ENCODE data around the gene DSTN. TPM values are rescaled to one million over a fixed set of nuclear protein-coding genes. Genes with fewer than 3 reads are reported as not detected.

Gene DSTN
- total RNA-seq, 4 donors from 2014 or later = 242 to 616 (median 360) TPM

DNA sequence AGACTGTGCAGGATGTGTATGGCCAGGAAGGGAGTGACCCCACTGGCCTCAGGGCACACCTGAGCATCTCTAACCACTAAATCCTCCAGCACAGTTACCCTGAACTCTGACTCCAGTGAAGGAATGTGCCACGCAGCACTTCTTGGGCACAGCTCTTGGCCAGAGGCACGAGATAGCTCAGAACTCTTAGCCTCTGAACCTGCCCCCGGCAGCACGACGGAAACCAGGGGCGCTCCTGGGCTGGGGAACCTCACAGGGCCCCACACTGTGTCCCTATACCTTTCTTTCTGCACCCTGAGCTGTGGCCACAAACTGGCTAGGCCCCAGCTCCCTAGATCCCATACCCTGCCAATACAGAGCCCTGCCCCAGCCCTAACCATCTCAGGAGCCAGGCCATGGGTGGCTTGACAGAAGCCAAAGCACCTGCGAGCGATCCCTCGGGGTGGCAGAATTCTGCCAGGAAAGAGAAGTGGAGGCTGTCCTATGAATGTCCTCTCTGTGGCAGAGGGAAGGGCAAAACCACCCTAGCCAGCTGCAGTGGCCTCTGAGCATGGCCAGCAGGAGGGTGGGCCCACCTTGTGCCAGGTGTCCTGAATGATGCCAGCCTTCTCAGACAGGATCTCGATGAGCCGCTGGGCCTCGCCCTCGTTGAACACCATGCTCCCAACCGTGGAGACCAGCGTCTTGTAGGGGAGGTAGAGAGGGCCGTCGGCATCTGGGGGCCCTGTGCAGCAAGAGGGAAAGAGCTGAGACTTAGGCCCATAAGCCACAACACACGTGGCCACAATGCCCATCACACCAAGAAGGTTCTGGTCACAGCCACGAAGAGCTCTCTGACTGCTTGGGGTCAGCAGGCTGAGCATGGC is 72.8 kb downstream of the DSTN start:
- Histone ChIP-seq H3K4me1 (peaks cover 0 to 44% (median 0%) of the 10 kb centered on the region in 3 donors), H3K27ac (no peak overlapping the region), H3K27me3 (no peaks in the 10 kb centered on the region), H3K36me3 (peaks cover 0 to 61% (median 22%) of the 10 kb centered on the region in 3 donors), H3K9me3 (no peaks in the 10 kb centered on the region), H3K4me3 (no peak overlapping the region)
- DNase-seq = no peak
- WGBS, 2 donors = 79 to 84% methylated on average over 9 to 12 of the region's 19 CpGs
- intact Hi-C loops (cut with DNase I) = no loop called here
- TF ChIP-seq POLR2A (IDR thresholded peaks at IDR 0.05) = no peak
- TF ChIP-seq, protein P1, sequence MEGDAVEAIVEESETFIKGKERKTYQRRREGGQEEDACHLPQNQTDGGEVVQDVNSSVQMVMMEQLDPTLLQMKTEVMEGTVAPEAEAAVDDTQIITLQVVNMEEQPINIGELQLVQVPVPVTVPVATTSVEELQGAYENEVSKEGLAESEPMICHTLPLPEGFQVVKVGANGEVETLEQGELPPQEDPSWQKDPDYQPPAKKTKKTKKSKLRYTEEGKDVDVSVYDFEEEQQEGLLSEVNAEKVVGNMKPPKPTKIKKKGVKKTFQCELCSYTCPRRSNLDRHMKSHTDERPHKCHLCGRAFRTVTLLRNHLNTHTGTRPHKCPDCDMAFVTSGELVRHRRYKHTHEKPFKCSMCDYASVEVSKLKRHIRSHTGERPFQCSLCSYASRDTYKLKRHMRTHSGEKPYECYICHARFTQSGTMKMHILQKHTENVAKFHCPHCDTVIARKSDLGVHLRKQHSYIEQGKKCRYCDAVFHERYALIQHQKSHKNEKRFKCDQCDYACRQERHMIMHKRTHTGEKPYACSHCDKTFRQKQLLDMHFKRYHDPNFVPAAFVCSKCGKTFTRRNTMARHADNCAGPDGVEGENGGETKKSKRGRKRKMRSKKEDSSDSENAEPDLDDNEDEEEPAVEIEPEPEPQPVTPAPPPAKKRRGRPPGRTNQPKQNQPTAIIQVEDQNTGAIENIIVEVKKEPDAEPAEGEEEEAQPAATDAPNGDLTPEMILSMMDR (IDR thresholded peaks at IDR 0.05) = no peak

DNA sequence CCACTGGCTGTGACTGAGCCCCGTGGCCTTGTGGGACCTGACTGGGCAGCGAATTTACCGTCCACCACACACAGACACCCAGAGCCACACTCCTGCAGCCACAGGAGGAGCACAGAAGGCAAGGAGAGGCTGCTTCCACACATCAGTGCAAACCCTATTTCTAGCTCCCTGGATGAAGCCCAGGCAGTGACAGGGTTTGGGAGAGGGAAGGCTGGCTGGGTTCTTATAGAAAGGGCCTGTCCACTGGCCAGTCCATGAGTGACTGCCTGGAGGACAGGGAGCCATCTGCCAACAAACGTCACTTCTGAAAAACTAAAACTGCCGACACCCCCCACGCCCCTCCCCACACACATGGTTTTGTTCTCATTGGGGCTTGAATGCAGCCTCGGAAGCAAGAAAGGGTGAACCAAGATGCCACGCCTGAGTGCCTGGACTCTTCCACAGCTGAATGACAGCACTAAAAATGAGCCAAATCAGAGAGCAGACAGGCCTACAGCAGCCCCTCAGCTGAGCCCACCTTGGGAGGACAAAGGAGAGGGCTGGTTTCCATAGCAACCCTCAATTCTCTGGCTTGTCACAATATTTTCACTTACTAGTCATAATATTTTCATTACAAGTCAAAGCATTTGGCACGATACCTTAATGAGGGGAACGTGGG is 73.8 kb downstream of the DSTN start:
- WGBS, 2 donors = 64 to 82% methylated on average over 6 to 10 of the region's 10 CpGs
- Histone ChIP-seq H3K27me3 (no peaks in the 10 kb centered on the region), H3K4me1 (peaks cover 0 to 54% (median 0%) of the 10 kb centered on the region in 3 donors), H3K9me3 (no peaks in the 10 kb centered on the region), H3K4me3 (no peak overlapping the region), H3K36me3 (peaks cover 0 to 51% (median 22%) of the 10 kb centered on the region in 3 donors), H3K27ac (no peak overlapping the region)
- no peak for TF ChIP-seq POLR2A (IDR thresholded peaks at IDR 0.05)
- TF ChIP-seq, protein P1 (IDR thresholded peaks at IDR 0.05) = no peak
- intact Hi-C loops (cut with DNase I) = no loop called here
- no peak for DNase-seq

DNA sequence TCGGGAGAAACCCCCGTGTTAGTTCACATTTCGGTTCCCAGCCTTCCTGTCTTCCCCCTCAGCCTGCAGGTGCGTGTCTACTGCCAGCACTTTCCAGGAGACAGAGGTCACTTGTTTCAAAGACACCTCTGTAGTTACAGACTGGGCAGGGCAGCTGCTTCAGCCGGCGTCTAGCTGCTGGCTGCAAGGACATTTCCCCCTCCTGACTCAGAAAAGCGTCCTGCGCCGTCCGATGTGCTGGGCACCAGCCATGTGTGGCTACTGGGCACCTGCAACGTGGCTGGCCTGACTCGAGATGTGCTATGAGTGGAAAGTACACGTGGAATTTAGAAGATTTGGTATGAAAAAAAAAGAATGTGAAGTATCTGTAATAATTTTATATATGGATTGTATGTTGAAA is 74.6 kb downstream of the DSTN start:
- Histone ChIP-seq H3K36me3 (peaks cover 0 to 43% (median 16%) of the 10 kb centered on the region in 3 donors), H3K27me3 (no peaks in the 10 kb centered on the region), H3K4me1 (peaks cover 0 to 62% (median under 1%) of the 10 kb centered on the region in 3 donors), H3K4me3 (no peak overlapping the region), H3K9me3 (no peaks in the 10 kb centered on the region), H3K27ac (no peak overlapping the region)
- no peak for DNase-seq
- 67 to 72% methylated on average over 8 to 9 of the region's 13 CpGs for WGBS, 2 donors
- TF ChIP-seq, protein P1 (IDR thresholded peaks at IDR 0.05) = no peak
- no peak for TF ChIP-seq POLR2A (IDR thresholded peaks at IDR 0.05)
- intact Hi-C loops (cut with DNase I) = no loop called here

DNA sequence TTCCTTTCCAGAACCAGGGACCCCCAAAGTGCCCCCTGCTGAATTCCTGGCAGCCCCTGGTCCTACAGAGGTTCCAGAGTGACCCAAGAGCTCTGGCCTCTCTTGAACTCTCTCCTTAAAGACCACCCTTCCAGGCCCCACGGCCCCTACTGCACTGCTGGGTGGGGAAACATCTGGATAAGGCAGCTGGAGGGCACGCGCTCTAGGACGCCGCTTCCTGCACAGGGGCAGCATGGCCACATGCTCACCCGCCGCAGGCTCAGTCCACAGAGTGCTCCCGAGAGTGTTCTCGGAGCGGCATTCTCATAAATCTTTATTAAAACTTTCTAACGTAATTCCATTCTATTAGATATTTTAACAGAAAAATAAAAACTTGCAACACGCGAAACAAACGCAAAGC is 75.1 kb downstream of the DSTN start:
- Histone ChIP-seq H3K9me3 (no peaks in the 10 kb centered on the region), H3K4me1 (peaks cover 0 to 68% (median 4%) of the 10 kb centered on the region in 3 donors), H3K27me3 (no peaks in the 10 kb centered on the region), H3K27ac (peak overlapping the region in 1 of 4 donors; percentile 3), H3K36me3 (peaks cover 0 to 37% (median 16%) of the 10 kb centered on the region in 3 donors), H3K4me3 (no peak overlapping the region)
- DNase-seq = no peak
- TF ChIP-seq, protein P1 (IDR thresholded peaks at IDR 0.05) = no peak
- no peak for TF ChIP-seq POLR2A (IDR thresholded peaks at IDR 0.05)
- 91 to 95% methylated on average over 5 to 12 of the region's 14 CpGs for WGBS, 2 donors
- intact Hi-C loops (cut with DNase I) = no loop called here

Data from esophagus squamous epithelium (tissue), 5 donors.